ENCODE results near the gene C1orf74. TPM values are rescaled to one million over a fixed set of nuclear protein-coding genes. Genes with fewer than 3 reads are reported as not detected.
A peak's percentile ranks its signal among the peaks of the same experiment; 100 is the strongest.
"Not testable (repeated sequence)": the region's sequence is repeated elsewhere in the genome, so short reads cannot be mapped to it uniquely, and the experiment has no call there.

The C1orf74 gene
- total RNA-seq, 1 donor from 2014 or later: 1.9 TPM

GRCh38 chr1:209808059-209808581 lies 23.8 kb upstream of the C1orf74 start:
- intact Hi-C loops (cut with DNase I): no loop called here
- peak; percentile 59 for DNase-seq
- ATAC-seq (ENCODE audit: poor library complexity): peak; percentile 83

DNA sequence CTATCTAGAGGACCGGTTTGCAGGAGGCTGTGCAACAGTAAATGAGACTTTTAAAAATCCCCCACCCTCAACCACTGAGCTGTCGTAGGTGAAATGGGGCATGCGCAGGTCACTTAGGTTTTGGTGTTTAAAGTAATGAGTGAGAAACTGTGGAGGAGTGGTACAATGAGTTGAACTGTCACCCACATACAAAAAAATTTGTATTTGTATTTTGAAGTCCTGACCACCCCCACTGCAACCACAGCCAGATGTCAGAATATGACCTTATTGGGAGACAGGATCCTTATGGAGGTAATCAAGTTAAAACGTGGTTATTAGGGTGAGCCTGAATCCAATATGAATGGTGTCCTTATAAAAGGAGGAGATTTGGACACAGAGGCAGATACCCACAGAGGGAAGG lies 23.1 kb upstream of the C1orf74 start:
- ATAC-seq (ENCODE audit: poor library complexity) (no peak), DNase-seq (no peak)
- intact Hi-C loops (cut with DNase I): no loop called here

DNA sequence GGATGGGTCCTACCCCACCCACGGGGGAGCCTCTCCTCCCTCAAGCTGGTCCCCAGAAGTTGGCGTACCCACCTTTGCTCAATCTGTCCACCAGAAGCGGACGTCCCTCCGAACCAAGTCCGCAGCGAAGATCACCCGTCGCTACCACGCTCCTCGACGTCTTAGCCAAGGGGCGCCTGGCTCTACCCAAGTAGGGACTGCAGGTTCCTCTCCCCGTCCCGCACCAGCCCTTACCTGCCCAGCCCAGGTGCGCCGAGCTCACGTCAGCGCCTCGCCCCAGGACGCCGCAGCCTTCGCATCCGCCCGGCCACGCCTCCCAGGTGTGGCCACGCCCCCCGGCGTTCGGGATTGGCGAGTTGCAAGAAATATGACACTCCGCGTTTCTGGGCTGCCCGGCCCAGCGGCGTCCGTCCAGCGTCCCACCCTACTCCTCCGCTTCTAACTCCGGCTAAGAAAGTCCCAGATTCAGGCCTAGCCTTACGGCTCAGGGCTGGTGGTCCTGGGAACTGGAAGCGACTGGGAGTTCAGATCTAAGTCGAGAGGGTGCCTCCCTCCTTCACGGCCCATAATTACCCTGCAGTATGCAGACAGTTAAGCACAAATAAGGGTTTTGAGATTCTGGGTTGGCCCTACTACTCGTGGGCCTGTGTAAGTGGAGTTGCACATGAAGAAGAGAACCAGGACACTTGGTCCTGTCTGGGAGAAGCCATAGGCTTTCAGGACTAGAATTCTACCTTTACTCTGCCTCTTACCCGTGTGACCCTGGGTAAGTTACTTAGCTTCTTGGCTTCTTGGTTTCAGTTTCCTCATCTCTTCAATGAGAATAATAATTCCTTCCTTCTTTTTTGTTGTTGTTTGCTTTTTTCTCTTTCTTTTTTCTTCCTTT lies 21.8 kb upstream of the C1orf74 start, which contains the start of gene IRF6:
Gene IRF6, minus strand, starts transcription at position 268 of the 886 bp plus-strand sequence. CDS start 4,729 bp downstream, outside the sequence.
- ATAC-seq (ENCODE audit: poor library complexity) (peak; percentile 80), DNase-seq (peak; percentile 88)
- intact Hi-C loops (cut with DNase I): no loop called here

DNA sequence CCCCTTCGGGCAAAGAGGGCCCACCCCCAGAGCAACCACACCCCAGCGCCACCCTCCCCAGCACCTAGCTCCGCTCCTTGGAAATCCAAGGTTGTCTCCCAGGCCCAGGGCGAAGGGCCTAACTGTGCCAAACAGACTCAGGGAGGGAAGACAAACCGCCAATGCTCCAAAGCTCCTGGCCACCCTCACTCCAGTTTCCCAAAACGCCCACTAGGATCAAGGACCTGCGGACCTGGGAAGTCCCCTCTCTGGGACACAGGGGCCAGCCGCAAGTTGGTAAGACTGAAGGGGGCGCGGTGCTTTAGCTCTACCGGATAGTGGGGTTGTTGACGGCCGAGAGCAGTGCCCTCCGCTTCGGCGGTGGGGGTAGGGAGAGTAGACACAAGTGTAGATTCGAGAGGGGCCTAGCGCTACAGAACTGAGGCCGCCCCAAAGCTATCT lies 21.0 kb upstream of the C1orf74 start:
- intact Hi-C loops (cut with DNase I): no loop called here
- DNase-seq (no peak), ATAC-seq (ENCODE audit: poor library complexity) (no peak)

- intact Hi-C loops (cut with DNase I): no loop called here
These were observed 19.2 kb upstream of the C1orf74 start for GRCh38 chr1:209803568-209803967.

DNA sequence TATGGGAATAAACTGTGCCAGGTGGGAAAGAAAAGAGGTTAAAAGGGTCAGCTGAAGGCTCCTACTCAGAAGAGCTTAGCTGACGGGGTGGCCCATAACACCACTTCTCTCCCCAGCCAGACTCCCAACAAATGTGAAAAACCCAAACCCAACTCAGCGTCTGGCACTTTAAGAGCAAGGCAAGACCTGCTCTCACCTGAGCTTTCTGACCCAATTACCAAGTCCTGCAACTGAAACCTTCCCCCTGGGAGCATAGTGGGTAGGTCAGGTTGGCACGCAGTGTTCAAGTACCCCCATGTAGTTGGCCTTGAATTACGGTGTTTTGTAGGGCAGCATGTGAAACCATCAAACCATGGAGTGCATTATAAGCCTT lies 18.4 kb upstream of the C1orf74 start:
- ATAC-seq (ENCODE audit: poor library complexity): no peak
- DNase-seq: no peak
- intact Hi-C loops (cut with DNase I): no loop called here

More at GRCh38 chr1:209803568-209803967, 19.2 kb upstream of the C1orf74 start:
- no peak for ATAC-seq (ENCODE audit: poor library complexity)
- DNase-seq: no peak

- peak; percentile 62 for ATAC-seq (ENCODE audit: poor library complexity)
- DNase-seq: no peak
- intact Hi-C loops (cut with DNase I): no loop called here
These were observed 17.9 kb upstream of the C1orf74 start for GRCh38 chr1:209802117-209802779.

DNA sequence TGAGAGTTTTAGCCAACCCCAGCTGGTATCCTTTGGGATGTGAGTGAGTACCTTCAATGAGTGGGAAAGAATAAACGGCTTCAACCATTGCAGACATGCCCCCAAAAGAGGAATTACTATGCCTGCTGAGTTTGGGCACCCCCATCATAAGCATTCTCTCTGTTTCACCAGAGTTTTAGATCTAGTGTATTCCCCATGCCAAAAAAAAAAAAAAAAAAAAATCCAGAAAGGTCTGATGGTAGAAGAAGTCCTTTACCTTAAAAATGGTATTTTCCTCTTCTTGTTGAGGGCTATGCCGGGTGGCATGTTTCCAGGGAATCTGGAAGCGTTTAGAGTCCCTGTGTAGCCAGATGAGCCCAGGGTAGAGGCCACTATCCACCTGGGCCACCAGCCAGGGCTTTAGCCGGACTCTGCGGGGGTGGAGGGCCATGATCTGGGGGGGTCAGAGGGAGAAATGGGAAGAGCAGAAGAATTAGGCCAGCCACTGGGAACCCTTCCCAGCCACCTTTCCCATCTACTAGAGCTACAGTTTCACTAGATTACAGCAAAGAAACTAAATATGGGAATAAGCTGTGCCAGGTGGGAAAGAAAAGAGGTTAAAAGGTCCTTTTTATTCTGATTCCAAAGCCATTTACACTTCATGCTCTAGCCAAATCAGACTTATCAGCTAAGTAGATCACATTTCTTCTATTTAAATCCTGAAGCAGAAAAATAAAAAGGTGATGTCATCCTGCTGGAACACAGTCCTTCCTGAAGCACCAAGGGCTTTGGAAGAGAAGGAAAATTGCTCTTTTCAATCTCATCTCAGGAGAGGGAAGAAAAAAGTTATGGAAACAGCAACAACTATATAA lies 16.9 kb upstream of the C1orf74 start:
- ATAC-seq (ENCODE audit: poor library complexity): peak; percentile 24
- intact Hi-C loops (cut with DNase I): no loop called here
- DNase-seq: peak; percentile 50

DNA sequence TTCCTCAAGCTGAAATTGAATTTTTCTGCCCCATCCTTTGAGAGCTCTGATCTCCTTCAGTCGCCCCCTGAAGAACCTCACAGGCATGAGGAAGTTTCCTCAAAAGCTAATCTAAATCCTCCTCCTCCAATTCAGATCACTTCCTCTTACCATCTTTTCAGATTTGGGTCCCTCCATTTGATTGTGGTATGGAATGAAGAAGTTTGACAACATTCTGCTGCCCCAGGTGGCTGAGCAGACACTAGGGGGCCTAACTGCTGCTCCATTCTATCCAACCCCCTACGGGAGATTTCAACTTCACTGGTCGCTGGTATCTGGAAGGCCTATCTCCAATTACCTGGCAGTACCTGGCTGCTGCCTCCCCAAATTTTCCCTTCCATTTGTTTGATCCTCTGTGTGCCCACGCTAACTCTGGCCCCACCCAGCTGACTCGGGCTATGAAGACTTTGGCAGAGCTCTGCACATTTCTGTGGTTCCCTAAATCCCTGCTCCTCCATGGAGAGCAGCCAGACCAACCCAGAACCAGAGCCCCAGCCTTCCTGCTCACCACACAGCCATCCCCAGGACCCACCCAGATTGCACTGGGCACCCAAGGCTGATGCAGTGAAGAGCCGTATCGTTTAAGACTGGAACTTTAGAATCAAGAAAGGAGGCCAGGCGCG lies 13.8 kb upstream of the C1orf74 start:
- intact Hi-C loops (cut with DNase I): no loop called here
- no peak for DNase-seq
- no peak for ATAC-seq (ENCODE audit: poor library complexity)

GRCh38 chr1:209793711-209794110 lies 9.4 kb upstream of the C1orf74 start:
- DNase-seq; ATAC-seq (ENCODE audit: poor library complexity); intact Hi-C loops (cut with DNase I): not testable (repeated sequence)

DNA sequence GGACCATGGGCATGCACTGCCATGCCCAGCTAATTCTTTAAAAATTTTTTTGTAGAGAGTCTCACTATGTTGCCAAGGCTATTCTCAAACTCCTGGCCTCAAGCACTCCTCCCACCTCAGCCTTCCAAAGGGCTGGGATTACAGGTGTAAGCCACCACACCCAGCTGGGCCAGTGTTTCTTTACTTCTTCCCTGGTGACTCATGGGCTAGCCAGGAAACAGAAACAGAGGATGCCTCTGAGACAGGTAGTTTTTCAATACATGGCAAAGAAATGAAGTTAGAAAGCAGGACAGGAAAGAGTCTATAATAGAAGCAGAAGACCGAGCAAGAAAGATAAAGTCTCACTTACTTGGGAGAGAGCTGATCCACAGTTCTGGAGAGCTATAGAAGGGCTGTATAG lies 7.6 kb upstream of the C1orf74 start:
- ATAC-seq (ENCODE audit: poor library complexity) (no peak), DNase-seq (no peak)
- intact Hi-C loops (cut with DNase I): no loop called here

GRCh38 chr1:209790286-209791193 lies 6.2 kb upstream of the C1orf74 start:
- ATAC-seq (ENCODE audit: poor library complexity) (no peak), DNase-seq (no peak)
- intact Hi-C loops (cut with DNase I): no loop called here

- intact Hi-C loops (cut with DNase I): no loop called here
- DNase-seq (no peak), ATAC-seq (ENCODE audit: poor library complexity) (no peak)
These were observed 4.9 kb upstream of the C1orf74 start for GRCh38 chr1:209789245-209789644.

DNA sequence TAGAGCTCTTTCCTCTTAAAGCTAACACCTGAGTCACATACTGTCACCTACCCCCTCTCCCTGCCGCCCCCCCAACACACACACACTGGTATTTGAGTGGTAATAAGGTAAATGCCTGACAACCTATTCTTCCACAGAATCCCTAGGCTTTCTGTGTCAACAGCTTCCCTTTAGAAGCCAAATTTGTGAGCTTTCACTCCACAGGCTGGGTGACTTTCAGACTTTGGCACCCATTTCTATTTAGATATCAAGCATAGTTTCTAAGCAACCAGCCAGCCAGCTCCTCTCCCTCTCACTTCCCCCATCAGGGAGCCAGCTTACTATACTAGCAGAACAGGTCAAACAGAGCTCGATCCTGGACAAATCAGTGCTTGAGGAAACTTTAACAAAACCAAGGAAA lies 3.2 kb upstream of the C1orf74 start:
- peak; percentile 68 for ATAC-seq (ENCODE audit: poor library complexity)
- intact Hi-C loops (cut with DNase I): no loop called here
- DNase-seq: no peak

DNA sequence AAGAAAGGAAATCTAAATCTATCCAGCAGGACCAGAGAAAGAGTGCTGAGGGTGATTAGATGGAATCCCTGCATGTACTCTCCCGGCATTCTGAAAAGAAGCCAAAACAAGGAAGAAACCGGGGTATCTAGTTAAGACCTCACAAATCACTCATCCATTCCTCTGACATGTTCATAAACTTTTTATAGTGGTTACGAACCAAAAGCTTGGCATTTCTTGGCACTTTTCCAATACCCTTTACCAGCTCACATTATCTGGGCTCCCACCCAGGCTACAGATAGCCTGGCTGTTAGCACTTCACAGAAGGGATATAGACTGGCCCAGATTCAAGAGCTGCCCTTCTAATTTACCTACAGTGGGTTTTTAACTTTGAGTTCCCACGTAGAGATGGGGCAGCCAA lies 1.8 kb upstream of the C1orf74 start:
- intact Hi-C loops (cut with DNase I): no loop called here
- DNase-seq (no peak), ATAC-seq (ENCODE audit: poor library complexity) (no peak)

DNA sequence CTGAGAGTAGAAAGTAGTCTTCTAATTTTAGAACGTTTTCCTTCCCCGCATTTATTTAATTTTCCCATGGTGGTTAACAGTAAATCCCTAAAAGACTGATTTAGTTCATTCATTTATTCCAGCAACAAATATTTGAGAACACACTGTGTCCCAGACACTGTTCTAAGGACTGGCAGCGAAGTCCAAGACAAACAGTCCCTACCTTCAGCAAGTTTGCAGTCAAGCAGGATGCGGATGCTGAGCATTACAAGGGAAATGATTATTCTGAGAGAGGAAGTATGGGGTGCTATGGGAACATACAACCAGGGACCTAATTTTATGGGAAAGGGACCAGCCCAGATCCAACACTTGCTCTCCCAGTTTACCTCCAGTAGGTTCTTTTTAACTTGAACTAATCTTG lies 1.2 kb upstream of the C1orf74 start:
- intact Hi-C loops (cut with DNase I): no loop called here
- DNase-seq (no peak), ATAC-seq (ENCODE audit: poor library complexity) (no peak)

GRCh38 chr1:209783386-209783785 lies 973 bp downstream of the C1orf74 start:
- DNase-seq: no peak
- intact Hi-C loops (cut with DNase I): no loop called here
- ATAC-seq (ENCODE audit: poor library complexity): no peak
